HG03460 (cell line): ENCODE measurements around the gene STAT6.

Experiments
- ATAC-seq: cut with Tn5 transposase; IDR thresholded peaks from one replicate; pipeline ENCODE4 v1.9.1; 2021; ENCODE audit not compliant: unreplicated experiment

STAT6 gene

DNA sequence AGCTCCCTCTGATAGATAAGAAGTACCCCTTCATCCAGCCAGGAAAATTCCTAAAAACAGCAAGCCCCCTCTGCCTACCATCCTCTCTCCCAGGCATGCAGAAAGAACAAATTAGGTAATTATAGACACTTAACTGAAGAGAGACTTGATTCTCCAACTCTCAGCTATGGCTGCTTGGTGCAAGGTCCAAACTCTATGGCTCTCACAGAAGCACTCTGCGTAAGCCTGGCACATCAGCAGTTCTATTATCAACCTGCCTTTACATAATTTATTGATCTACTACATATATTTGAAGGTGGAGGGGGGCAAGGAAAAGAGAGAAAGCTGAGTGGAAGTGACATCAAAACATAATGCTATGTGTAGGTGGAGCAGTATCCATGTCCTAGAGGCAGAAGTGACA is 60.2 kb downstream of the STAT6 start:
- ATAC-seq = no peak

- no peak for ATAC-seq
Measured at GRCh38 chr12:57049890-57050289, 61.3 kb downstream of the STAT6 start, which contains the start of gene MYO1A. Gene MYO1A (minus strand): TSS chr12:57050129. CDS start chr12:57048323, 1,806 bp downstream.

- ATAC-seq = no peak
Measured at GRCh38 chr12:57049119-57049446, 62.1 kb downstream of the STAT6 start.

- ATAC-seq = no peak
Measured at GRCh38 chr12:57048423-57049118, 62.6 kb downstream of the STAT6 start.

- no peak for ATAC-seq
Measured at GRCh38 chr12:57047981-57048380, 63.2 kb downstream of the STAT6 start.

GRCh38 chr12:57046947-57047890 is 63.9 kb downstream of the STAT6 start:
- ATAC-seq = no peak

- ATAC-seq = no peak
Measured at GRCh38 chr12:57046086-57046791, 64.9 kb downstream of the STAT6 start.
